Activated CD8-positive, alpha-beta memory T cell treated with anti-CD3 and anti-CD28 coated beads, Interleukin-2, amount 10 ng/mL, durations not matched to agents 7 days and 5 days (primary cell): ENCODE results near the gene SLC22A23. TPM values are rescaled to one million over a fixed set of nuclear protein-coding genes. Genes with fewer than 3 reads are reported as not detected.

Experiments used
- ATAC-seq: fragments of 150-1000 bp; cut with Tn5 transposase; one replicate; pipeline ENCODE4 v1.10.0; 2021; ENCODE audit warnings: moderate library complexity
- CTCF ChIA-PET: fragments of 350-600 bp; sonication (Branson Sonifier 250); formaldehyde crosslinking; loops from one replicate; lab custom pipeline; 2021; ENCODE audit warnings: antibody characterized with exemption; lab: Charles Lee
- DNase-seq: peaks from one replicate; pipeline ENCODE4 v3.0.0-alpha.2; 2020
- H3K27ac Mint-ChIP-seq: one replicate; pipeline ENCODE4 v1.8.0; 2021; ENCODE audit warnings: mild to moderate bottlenecking, mixed read lengths
- H3K27me3 Mint-ChIP-seq: one replicate; pipeline ENCODE4 v1.8.0; 2021; ENCODE audit warnings: mixed read lengths
- H3K36me3 Mint-ChIP-seq: one replicate; pipeline ENCODE4 v1.8.0; 2021; ENCODE audit warnings: mild to moderate bottlenecking, mixed read lengths
- H3K4me1 Mint-ChIP-seq: one replicate; pipeline ENCODE4 v1.8.0; 2021; ENCODE audit warnings: mixed read lengths
- H3K4me3 Mint-ChIP-seq: one replicate; pipeline ENCODE4 v1.8.0; 2021; ENCODE audit warnings: mild to moderate bottlenecking, moderate library complexity, mixed read lengths
- H3K9me3 Mint-ChIP-seq: one replicate; pipeline ENCODE4 v1.8.0; 2022; ENCODE audit warnings: low read depth, mixed read lengths
- total RNA-seq, 2 experiments: library from RNA; stranded (reverse); gene quantifications; one replicate each; pipeline ENCODE4 v1.2.3, GENCODE V29; 2021

Gene SLC22A23
- total RNA-seq, 2 experiments from 2014 or later = 0.07 to 0.20 TPM

DNA sequence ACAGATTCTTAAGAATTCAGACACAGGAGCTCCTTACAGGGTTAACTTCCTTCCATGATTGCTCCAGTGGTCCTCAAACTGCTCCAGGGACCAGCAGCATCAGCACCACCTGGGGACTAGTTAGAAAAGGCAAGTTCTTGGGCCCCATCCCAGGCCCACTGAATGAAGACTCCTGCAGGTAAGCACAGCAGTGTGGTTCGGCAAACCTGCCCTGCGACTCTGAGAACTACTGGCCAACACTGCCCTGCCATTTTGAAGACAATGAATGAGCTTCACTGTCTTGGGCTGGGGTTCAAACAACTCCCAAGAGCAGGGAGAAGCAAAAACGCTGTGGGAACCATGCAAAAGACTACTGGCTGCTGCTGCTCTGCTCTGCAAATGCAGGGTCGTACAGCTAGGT is 39.4 kb downstream of the SLC22A23 start:
- Mint-ChIP-seq H3K9me3 (no peaks in the 10 kb centered on the region), H3K27me3 (peaks cover 19% of the 10 kb centered on the region), H3K4me1 (peaks cover 7% of the 10 kb centered on the region), H3K36me3 (no peaks in the 10 kb centered on the region), H3K27ac (no peak overlapping the region), H3K4me3 (no peak overlapping the region)
- ATAC-seq = no peak
- CTCF ChIA-PET = no interaction called here
- no peak for DNase-seq

GRCh38 chr6:3415490-3415889 is 41.4 kb downstream of the SLC22A23 start:
- Mint-ChIP-seq H3K27ac (no peak overlapping the region), H3K36me3 (no peaks in the 10 kb centered on the region), H3K4me3 (no peak overlapping the region), H3K9me3 (no peaks in the 10 kb centered on the region), H3K4me1 (peaks cover 7% of the 10 kb centered on the region), H3K27me3 (peaks cover 15% of the 10 kb centered on the region)
- CTCF ChIA-PET = interaction anchor here (0.8 to 1.1 kb wide), 2 partner anchors 17 to 136 kb away, joined by 3 read pairs; no protein-coding TSS in a partner anchor
- ATAC-seq (no peak), DNase-seq (no peak)

GRCh38 chr6:3415082-3415453 is 41.8 kb downstream of the SLC22A23 start:
- ATAC-seq (no peak), DNase-seq (no peak)
- Mint-ChIP-seq H3K27ac (no peak overlapping the region), H3K4me3 (no peak overlapping the region), H3K27me3 (peaks cover 13% of the 10 kb centered on the region), H3K36me3 (no peaks in the 10 kb centered on the region), H3K9me3 (no peaks in the 10 kb centered on the region), H3K4me1 (peaks cover 7% of the 10 kb centered on the region)
- CTCF ChIA-PET = interaction anchor here (0.8 to 1.1 kb wide), 2 partner anchors 18 to 135 kb away, joined by 3 read pairs; no protein-coding TSS in a partner anchor

- ATAC-seq = no peak
- no peaks in the 10 kb centered on the region for H3K9me3 Mint-ChIP-seq
- no peak overlapping the region for H3K4me3 Mint-ChIP-seq
- H3K27ac Mint-ChIP-seq = no peak overlapping the region
- peaks cover 8% of the 10 kb centered on the region for H3K27me3 Mint-ChIP-seq
- DNase-seq = peak; percentile 48
- H3K36me3 Mint-ChIP-seq = no peaks in the 10 kb centered on the region
- CTCF ChIA-PET = interaction anchor here (0.8 to 1.2 kb wide), 3 partner anchors 18 to 317 kb away, joined by 3 read pairs; no protein-coding TSS in a partner anchor
- peaks cover 7% of the 10 kb centered on the region for H3K4me1 Mint-ChIP-seq
Measured at GRCh38 chr6:3414327-3415081, 42.3 kb downstream of the SLC22A23 start.

GRCh38 chr6:3413592-3413991 is 43.3 kb downstream of the SLC22A23 start:
- H3K4me3 Mint-ChIP-seq = no peak overlapping the region
- CTCF ChIA-PET = interaction anchor here (1.2 kb wide), 1 partner anchor 318 kb away, joined by 3 read pairs; no protein-coding TSS in a partner anchor
- peaks cover 6% of the 10 kb centered on the region for H3K27me3 Mint-ChIP-seq
- peaks cover 7% of the 10 kb centered on the region for H3K4me1 Mint-ChIP-seq
- no peaks in the 10 kb centered on the region for H3K9me3 Mint-ChIP-seq
- ATAC-seq = no peak
- DNase-seq = no peak
- H3K36me3 Mint-ChIP-seq = no peaks in the 10 kb centered on the region
- H3K27ac Mint-ChIP-seq = no peak overlapping the region

- Mint-ChIP-seq H3K4me3 (no peak overlapping the region), H3K9me3 (no peaks in the 10 kb centered on the region), H3K27me3 (peaks cover 6% of the 10 kb centered on the region), H3K27ac (no peak overlapping the region), H3K4me1 (peaks cover 7% of the 10 kb centered on the region), H3K36me3 (no peaks in the 10 kb centered on the region)
- DNase-seq (no peak), ATAC-seq (no peak)
- CTCF ChIA-PET = interaction anchor here (0.8 to 1.2 kb wide), 2 partner anchors 318 to 319 kb away, joined by 3 to 4 read pairs; no protein-coding TSS in a partner anchor
Measured at GRCh38 chr6:3412779-3413500, 43.9 kb downstream of the SLC22A23 start.

- DNase-seq (no peak), ATAC-seq (no peak)
- H3K36me3 Mint-ChIP-seq = no peaks in the 10 kb centered on the region
- no peak overlapping the region for H3K4me3 Mint-ChIP-seq
- no peak overlapping the region for H3K27ac Mint-ChIP-seq
- no peaks in the 10 kb centered on the region for H3K9me3 Mint-ChIP-seq
- H3K27me3 Mint-ChIP-seq = peaks cover 11% of the 10 kb centered on the region
- CTCF ChIA-PET = interaction anchor here (0.8 to 1.9 kb wide), 2 partner anchors 320 kb away, joined by 4 to 7 read pairs; no protein-coding TSS in a partner anchor
- peaks cover 7% of the 10 kb centered on the region for H3K4me1 Mint-ChIP-seq
Measured at GRCh38 chr6:3411967-3412778, 44.7 kb downstream of the SLC22A23 start.

GRCh38 chr6:3410385-3411360 is 46.2 kb downstream of the SLC22A23 start:
- Mint-ChIP-seq H3K4me3 (no peak overlapping the region), H3K36me3 (no peaks in the 10 kb centered on the region), H3K4me1 (peaks cover 7% of the 10 kb centered on the region), H3K27ac (no peak overlapping the region), H3K9me3 (no peaks in the 10 kb centered on the region), H3K27me3 (peaks cover 18% of the 10 kb centered on the region)
- ATAC-seq (peak; percentile 61), DNase-seq (peak; percentile 66)
- CTCF ChIA-PET = interaction anchor here (0.6 to 1.9 kb wide), 7 partner anchors 9 to 567 kb away, joined by 3 to 8 read pairs (median 3); no protein-coding TSS in a partner anchor

GRCh38 chr6:3409699-3410384 is 47.0 kb downstream of the SLC22A23 start:
- H3K27ac Mint-ChIP-seq = no peak overlapping the region
- no peak for ATAC-seq
- DNase-seq = no peak
- H3K4me3 Mint-ChIP-seq = no peak overlapping the region
- H3K27me3 Mint-ChIP-seq = peaks cover 18% of the 10 kb centered on the region
- CTCF ChIA-PET = interaction anchor here (0.6 to 1.9 kb wide), 4 partner anchors 8 to 322 kb away, joined by 5 to 8 read pairs (median 6); no protein-coding TSS in a partner anchor
- H3K4me1 Mint-ChIP-seq = peaks cover 5% of the 10 kb centered on the region
- H3K9me3 Mint-ChIP-seq = no peaks in the 10 kb centered on the region
- H3K36me3 Mint-ChIP-seq = no peaks in the 10 kb centered on the region

DNA sequence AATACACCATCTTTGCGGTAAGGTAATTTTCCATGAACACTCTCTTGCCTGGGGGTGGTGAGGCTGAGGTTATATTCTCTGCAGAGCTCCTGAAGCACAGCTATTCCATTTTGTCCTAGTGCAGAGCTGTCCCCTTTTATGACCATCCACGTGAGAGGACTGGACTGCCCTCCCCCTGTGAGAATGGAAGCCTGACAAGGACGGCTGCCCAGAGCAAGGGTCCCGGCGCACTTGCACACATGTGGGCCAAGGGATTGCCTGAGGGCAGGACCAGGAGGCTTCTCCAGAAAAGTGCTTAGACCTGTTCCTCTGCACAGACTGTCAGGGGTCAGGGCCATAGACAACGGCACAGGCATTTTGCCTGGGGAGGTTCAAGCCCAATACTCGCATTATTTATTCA is 48.2 kb downstream of the SLC22A23 start:
- no peak for DNase-seq
- peaks cover 22% of the 10 kb centered on the region for H3K27me3 Mint-ChIP-seq
- no peak overlapping the region for H3K27ac Mint-ChIP-seq
- no peak for ATAC-seq
- H3K4me1 Mint-ChIP-seq = no peaks in the 10 kb centered on the region
- H3K9me3 Mint-ChIP-seq = no peaks in the 10 kb centered on the region
- CTCF ChIA-PET = no interaction called here
- no peaks in the 10 kb centered on the region for H3K36me3 Mint-ChIP-seq
- H3K4me3 Mint-ChIP-seq = no peak overlapping the region

DNA sequence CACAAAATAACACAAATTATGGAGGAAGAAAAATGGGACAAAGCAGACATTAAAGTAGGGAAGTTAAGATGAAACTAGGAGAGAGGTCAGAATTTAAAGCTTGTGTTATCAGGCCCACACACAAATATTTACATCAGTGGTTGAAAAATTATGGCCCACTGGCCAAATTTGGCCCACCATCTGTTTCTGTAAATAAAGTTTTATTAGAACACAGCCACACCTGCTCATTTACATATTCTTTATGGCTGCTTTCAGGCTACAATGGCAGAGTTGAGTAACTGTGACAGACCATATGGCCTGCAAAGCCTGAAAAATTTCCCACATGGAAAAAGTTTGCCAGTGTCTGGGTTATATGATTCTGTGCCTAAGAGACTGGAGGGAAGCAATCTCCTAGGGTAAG is 49.0 kb downstream of the SLC22A23 start:
- DNase-seq (no peak), ATAC-seq (no peak)
- Mint-ChIP-seq H3K27ac (no peak overlapping the region), H3K4me1 (no peaks in the 10 kb centered on the region), H3K4me3 (no peak overlapping the region), H3K36me3 (no peaks in the 10 kb centered on the region), H3K27me3 (peaks cover 22% of the 10 kb centered on the region), H3K9me3 (no peaks in the 10 kb centered on the region)
- CTCF ChIA-PET = no interaction called here
